Measurements from ENCODE around the gene KIF20A.

- TF ChIP-seq CTCF (conservative IDR thresholded peaks at IDR 0.05; ENCODE audit: low read depth in 2 of 2): no peak
- TF ChIP-seq EZH2 (IDR thresholded peaks at IDR 0.05; ENCODE audit: low read depth, unreplicated experiment): no peak
- no peak for TF ChIP-seq CREB1 (CRISPR knock-in tag; IDR thresholded peaks at IDR 0.05; ENCODE audit: low read depth)
Observed at GRCh38 chr5:138140268-138140667, 38.6 kb upstream of the KIF20A start.
